IMR-90 (cell line): Measurements from ENCODE around the gene ATP8B4. TPM values are rescaled to one million over a fixed set of nuclear protein-coding genes. Genes with fewer than 3 reads are reported as not detected.
"Not testable (repeated sequence)": the region's sequence is repeated elsewhere in the genome, so short reads cannot be mapped to it uniquely, and the experiment has no call there.

Experiments
- ATAC-seq: fragments of 200-7000 bp; cut with Tn5 transposase; 2 replicates; pipeline ENCODE4 v1.9.1; 2020; ENCODE audit warnings: low read depth, mild to moderate bottlenecking, moderate library complexity
- BruUV-seq: library from RNA; stranded (reverse); fragments of 400-500 nt; replicated peaks from 2 replicates; lab custom pipeline; 2021; lab: Mats Ljungman, UMichigan
- CTCF ChIA-PET: fragments of 300-600 bp; formaldehyde crosslinking; extraction: SDS; loops from one replicate; lab custom pipeline; 2021; ENCODE audit warnings: antibody characterized with exemption; lab: Yijun Ruan, JAX
- POLR2A ChIA-PET: fragments of 300-600 bp; sonication (Branson Sonifier 250); formaldehyde crosslinking; loops from one replicate; lab custom pipeline; 2022; ENCODE audit warnings: antibody characterized with exemption; ENCODE audit not compliant: unreplicated experiment; lab: Charles Lee
- DNase-seq: peaks from one replicate; pipeline ENCODE4 v3.0.0; 2013
- H2AFZ ChIP-seq: replicated peaks from 2 replicates; pipeline ENCODE3; 2013; ENCODE audit warnings: low read length, mild to moderate bottlenecking; ENCODE audit not compliant: poor library complexity
- H2AK5ac ChIP-seq: 2 replicates; pipeline ENCODE4 v1.6.1; 2013; ENCODE audit warnings: low read depth, low read length, inconsistent platforms
- H2AK9ac ChIP-seq: replicated peaks from 2 replicates; pipeline ENCODE3; 2013; ENCODE audit warnings: mild to moderate bottlenecking, low read depth, low read length, moderate library complexity; ENCODE audit not compliant: poor library complexity
- H2BK120ac ChIP-seq: 2 replicates; pipeline ENCODE4 v1.6.1; 2013; ENCODE audit warnings: low read depth, low read length, inconsistent platforms
- H2BK15ac ChIP-seq: 3 replicates; pipeline ENCODE4 v1.6.1; 2013; ENCODE audit warnings: low read depth, low read length, inconsistent platforms
- H2BK20ac ChIP-seq: 2 replicates; pipeline ENCODE4 v1.6.1; 2013; ENCODE audit warnings: low read depth, mild to moderate bottlenecking, inconsistent platforms, low read length, moderate library complexity
- H2BK5ac ChIP-seq: 2 replicates; pipeline ENCODE4 v1.6.1; 2013; ENCODE audit warnings: mild to moderate bottlenecking, low read depth, low read length, inconsistent platforms; ENCODE audit not compliant: poor library complexity, severe bottlenecking
- H3K14ac ChIP-seq: replicated peaks from 2 replicates; pipeline ENCODE4 v1.6.1; 2013; ENCODE audit warnings: low read depth, low read length, inconsistent platforms
- H3K18ac ChIP-seq: 2 replicates; pipeline ENCODE4 v1.6.1; 2013; ENCODE audit warnings: low read depth, low read length, control low read depth
- H3K23ac ChIP-seq: 2 replicates; pipeline ENCODE4 v1.6.1; 2013; ENCODE audit warnings: low read depth, low read length, inconsistent platforms
- H3K27ac ChIP-seq: 2 replicates; pipeline ENCODE4 v1.5.1; 2013; ENCODE audit warnings: mild to moderate bottlenecking, control low read depth, low read length; ENCODE audit not compliant: insufficient read depth
- H3K27me3 ChIP-seq: 2 replicates; pipeline ENCODE4 v1.6.1; 2013; ENCODE audit warnings: low read length; ENCODE audit not compliant: control insufficient read depth, insufficient read depth
- H3K36me3 ChIP-seq: 2 replicates; pipeline ENCODE4 v1.6.1; 2013; ENCODE audit warnings: low read length, mixed read lengths; ENCODE audit not compliant: control insufficient read depth, insufficient read depth
- H3K4ac ChIP-seq: 2 replicates; pipeline ENCODE4 v1.6.1; 2013; ENCODE audit warnings: low read depth, low read length, inconsistent platforms
- H3K4me1 ChIP-seq: 2 replicates; pipeline ENCODE4 v1.6.1; 2013; ENCODE audit warnings: low read length, mixed read lengths; ENCODE audit not compliant: control insufficient read depth, insufficient read depth
- H3K4me2 ChIP-seq: 2 replicates; pipeline ENCODE4 v1.6.1; 2013; ENCODE audit warnings: low read depth, mild to moderate bottlenecking, control low read depth, low read length, moderate library complexity
- H3K4me3 ChIP-seq: 2 replicates; pipeline ENCODE4 v1.5.1; 2013; ENCODE audit warnings: low read depth, mild to moderate bottlenecking, control low read depth, low read length, moderate library complexity; ENCODE audit not compliant: insufficient read depth
- H3K56ac ChIP-seq: 2 replicates; pipeline ENCODE4 v1.6.1; 2013; ENCODE audit warnings: low read length, inconsistent platforms; ENCODE audit not compliant: insufficient read depth; ENCODE audit errors: extremely low read depth
- H3K79me1 ChIP-seq, 2 experiments: 2 replicates each; pipeline ENCODE4 v1.6.1; 2013; ENCODE audit warnings: low read length in 2 of 2, inconsistent platforms in 1 of 2, low read depth in 1 of 2
- H3K9ac ChIP-seq: 2 replicates; pipeline ENCODE4 v1.6.1; 2013; ENCODE audit warnings: low read depth, low read length, control low read depth
- H3K9me1 ChIP-seq: 2 replicates; pipeline ENCODE4 v1.6.1; 2013; ENCODE audit warnings: low read length, inconsistent platforms; ENCODE audit not compliant: insufficient read depth
- H3K9me3 ChIP-seq: 2 replicates; pipeline ENCODE4 v1.6.1; 2013; ENCODE audit warnings: low read length; ENCODE audit not compliant: control insufficient read depth, insufficient read depth
- H4K20me1 ChIP-seq: 2 replicates; pipeline ENCODE4 v1.6.1; 2013; ENCODE audit warnings: low read length, inconsistent platforms; ENCODE audit not compliant: insufficient read depth
- H4K5ac ChIP-seq: 2 replicates; pipeline ENCODE4 v1.6.1; 2013; ENCODE audit warnings: mild to moderate bottlenecking, low read depth, low read length, control low read depth
- H4K8ac ChIP-seq, 2 experiments: 2 replicates each; pipeline ENCODE4 v1.6.1; 2013; ENCODE audit warnings: low read depth in 2 of 2, low read length in 2 of 2, control low read depth in 1 of 2, inconsistent platforms in 1 of 2
- H4K91ac ChIP-seq: 2 replicates; pipeline ENCODE4 v1.6.1; 2013; ENCODE audit warnings: low read depth, low read length, inconsistent platforms; ENCODE audit not compliant: insufficient read depth
- NFE2L2 ChIP-seq: fragments of 150-350 bp; IDR thresholded peaks from 2 replicates; pipeline ENCODE4 v1.6.1; 2016; ENCODE audit warnings: low read depth, mild to moderate bottlenecking, low read length
- WGBS, 2 experiments: methylation state at CpG; one replicate each; pipeline versions ENCODE4 v1.1.5 to v1.1.7; 2013; ENCODE audit warnings: missing lambda C conversion rate in 2 of 2; ENCODE audit not compliant: insufficient read length in 1 of 2; ENCODE audit errors: extremely low coverage in 2 of 2; 5-methylcytosine and 5-hydroxymethylcytosine counted together
- dilution Hi-C: fragments of 300-500 bp; cut with HindIII; formaldehyde crosslinking; loops from one replicate; pipeline ENCODE4 v1.14.3; 2018; ENCODE audit warnings: low sequenced_read_pairs; ENCODE audit not compliant: unreplicated experiment
- in situ Hi-C: fragments of 300-500 bp; cut with MboI; formaldehyde crosslinking; loops from 3 replicates; pipeline ENCODE4 v1.14.3; 2019; ENCODE audit warnings: low sequenced_read_pairs, inconsistent platforms, mixed read lengths
- intact Hi-C: fragments of 100-400 bp; cut with micrococcal nuclease; formaldehyde crosslinking; loops from 2 replicates; pipeline ENCODE4 v1.10.0; 2022
- polyA plus RNA-seq, 3 experiments: library from polyadenylated mRNA; depleted of rRNA; stranded (reverse); fragments of >200 nt; gene quantifications; 2 replicates each; pipeline ENCODE4 v1.2.3, GENCODE V29; 2012; ENCODE audit warnings: low replicate concordance in 1 of 3
- total RNA-seq: library from RNA; depleted of rRNA; stranded (reverse); fragments of >200 nt; gene quantifications from 2 replicates; pipeline ENCODE4 v1.2.3, GENCODE V29; 2012

The ATP8B4 gene
- total and polyA plus RNA-seq, 2 of the 4 experiments (the other 2 are of a cell fraction), result 0.12 to 0.54 TPM

DNA sequence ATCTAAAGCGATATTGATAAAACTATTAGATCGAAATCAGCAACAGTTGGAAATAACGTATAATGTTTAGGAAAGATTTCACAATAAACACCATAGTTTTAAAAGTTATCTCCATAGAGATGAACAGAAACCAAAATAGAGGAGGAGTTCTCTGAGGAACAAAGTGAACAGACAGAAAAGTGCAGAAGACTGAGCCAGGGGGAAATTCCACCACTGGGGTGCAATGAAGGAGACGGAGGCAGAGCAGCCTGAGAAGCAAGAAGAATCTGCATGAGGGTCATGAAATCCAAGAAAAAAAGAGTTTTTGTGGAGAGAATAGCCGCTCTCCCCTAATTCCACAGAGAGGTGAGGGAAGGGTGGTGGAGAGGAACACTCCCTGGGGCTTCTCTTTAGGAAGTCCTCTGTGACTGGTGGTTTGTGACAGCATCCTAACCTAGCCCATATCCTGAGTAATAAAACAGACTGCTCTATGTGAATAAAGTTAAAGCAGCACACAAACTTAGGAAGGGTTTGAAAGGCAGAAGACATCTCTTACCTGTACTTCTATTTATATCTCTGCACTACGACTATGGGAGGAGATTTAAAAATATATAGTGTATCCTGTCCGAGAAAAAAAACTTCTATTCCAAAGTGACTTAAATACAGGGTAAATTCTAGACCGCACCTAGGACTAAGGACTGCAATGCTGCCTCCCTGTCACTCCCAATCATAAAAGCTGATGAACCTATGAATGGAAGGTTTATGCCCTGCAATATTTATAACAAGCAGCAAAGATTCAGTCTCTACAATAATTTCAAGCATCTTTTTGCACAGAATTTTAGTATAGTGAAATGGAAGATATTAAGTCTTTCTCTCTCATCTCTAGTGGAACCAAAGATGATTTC lies 22.9 kb downstream of the ATP8B4 start (continued):
- no peak for TF ChIP-seq NFE2L2

DNA sequence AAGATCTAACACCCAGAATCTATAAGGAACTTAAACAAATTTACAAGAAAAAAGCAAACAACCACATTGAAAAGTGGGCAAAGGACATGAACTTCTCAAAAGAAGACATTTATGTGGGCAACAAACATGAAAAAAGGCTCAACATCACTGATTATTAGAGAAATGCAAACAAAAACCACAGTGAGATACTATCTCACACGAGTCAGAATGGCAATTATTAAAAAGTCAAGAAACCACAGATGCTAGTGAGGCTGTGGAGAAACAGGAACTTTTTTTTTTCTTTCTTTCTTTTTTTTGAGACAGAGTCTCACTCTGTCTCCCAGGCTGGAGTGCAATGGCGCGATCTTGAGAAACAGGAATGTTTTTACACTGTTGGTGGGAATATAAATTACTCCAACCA lies 29.6 kb downstream of the ATP8B4 start:
- H3K9me3 ChIP-seq, DNase-seq, dilution Hi-C loops, ATAC-seq, in situ Hi-C loops, H3K9me1 ChIP-seq, H3K79me1 ChIP-seq, H3K27me3 ChIP-seq, H4K8ac ChIP-seq, H2AK9ac ChIP-seq, POLR2A ChIA-PET, H3K9ac ChIP-seq, H3K4me2 ChIP-seq, H2BK20ac ChIP-seq, H3K4me1 ChIP-seq, H3K23ac ChIP-seq, CTCF ChIA-PET, H4K91ac ChIP-seq, H3K4me3 ChIP-seq, H3K27ac ChIP-seq, H3K36me3 ChIP-seq, H2AK5ac ChIP-seq, H3K14ac ChIP-seq, H2BK120ac ChIP-seq, H3K56ac ChIP-seq, H4K5ac ChIP-seq, H3K4ac ChIP-seq, BruUV-seq, H2BK15ac ChIP-seq, H2BK5ac ChIP-seq, H4K20me1 ChIP-seq, intact Hi-C loops, H3K18ac ChIP-seq, H2AFZ ChIP-seq: not testable (repeated sequence)
- no CpG with 5 or more reads among the region's 3 CpGs for WGBS, 2 experiments
